ENCODE data around the gene LILRB1. TPM values are rescaled to one million over a fixed set of nuclear protein-coding genes. Genes with fewer than 3 reads are reported as not detected.
"Not testable (repeated sequence)": the region's sequence is repeated elsewhere in the genome, so short reads cannot be mapped to it uniquely, and the experiment has no call there.

The LILRB1 gene
- polyA plus RNA-seq, 1 of the 3 experiments (the other 2 are of a cell fraction), result not detected

DNA sequence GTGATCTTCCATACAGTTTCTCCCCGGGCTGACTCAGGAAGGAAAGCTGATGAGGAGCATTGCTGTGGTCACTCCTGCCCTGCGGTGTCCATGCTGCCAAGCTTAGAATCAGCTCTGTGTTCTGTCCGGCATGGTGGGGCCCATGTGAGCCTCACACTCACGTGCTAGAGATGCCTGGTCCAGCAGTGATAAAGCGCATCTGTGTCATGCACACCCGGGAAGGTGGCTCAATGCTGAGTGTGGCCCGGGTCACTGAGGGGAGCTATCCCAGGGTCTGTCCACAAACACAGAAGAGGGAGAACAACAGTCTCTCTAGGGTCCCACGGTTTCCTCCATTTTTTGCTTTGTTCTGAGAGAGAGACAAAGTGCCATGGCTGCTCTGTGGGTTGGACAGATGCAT lies 3.5 kb upstream of the LILRB1 start:
- Histone ChIP-seq H2AFZ (ENCODE audit: low read depth) (no peak overlapping the region), H3K36me3 (replicated peaks in 1 of 2; ENCODE audit: control insufficient read depth in 1 of 2, insufficient read depth in 2 of 2, low read length in 1 of 2) (no peaks in the 10 kb centered on the region), H3K9me2 (no peaks in the 10 kb centered on the region), H3K27me3 (ENCODE audit: insufficient read depth) (peaks cover 34% of the 10 kb centered on the region), H3F3A (replicated peaks; ENCODE audit: insufficient read depth) (no peaks in the 10 kb centered on the region), H4K20me1 (ENCODE audit: insufficient read depth) (no peaks in the 10 kb centered on the region), H3K27ac (ENCODE audit: low read depth in 2 of 2, low read length in 1 of 2) (no peak overlapping the region), H3K4me1 (ENCODE audit: control insufficient read depth in 1 of 2, insufficient read depth in 2 of 2, low read depth in 1 of 2, low read length in 1 of 2) (no peaks in the 10 kb centered on the region), H3K4me2 (no peak overlapping the region), H3K9ac (no peak overlapping the region), H3K4me3 (ENCODE audit: low read depth in 2 of 2, low read length in 1 of 2) (no peak overlapping the region), H3K9me3 (no peaks in the 10 kb centered on the region), H3K79me2 (ENCODE audit: insufficient read depth) (no peaks in the 10 kb centered on the region)
- TF ChIP-seq FOXJ3 (CRISPR knock-in tag; IDR thresholded peaks at IDR 0.05), result no peak
- TF ChIP-seq, protein P1, sequence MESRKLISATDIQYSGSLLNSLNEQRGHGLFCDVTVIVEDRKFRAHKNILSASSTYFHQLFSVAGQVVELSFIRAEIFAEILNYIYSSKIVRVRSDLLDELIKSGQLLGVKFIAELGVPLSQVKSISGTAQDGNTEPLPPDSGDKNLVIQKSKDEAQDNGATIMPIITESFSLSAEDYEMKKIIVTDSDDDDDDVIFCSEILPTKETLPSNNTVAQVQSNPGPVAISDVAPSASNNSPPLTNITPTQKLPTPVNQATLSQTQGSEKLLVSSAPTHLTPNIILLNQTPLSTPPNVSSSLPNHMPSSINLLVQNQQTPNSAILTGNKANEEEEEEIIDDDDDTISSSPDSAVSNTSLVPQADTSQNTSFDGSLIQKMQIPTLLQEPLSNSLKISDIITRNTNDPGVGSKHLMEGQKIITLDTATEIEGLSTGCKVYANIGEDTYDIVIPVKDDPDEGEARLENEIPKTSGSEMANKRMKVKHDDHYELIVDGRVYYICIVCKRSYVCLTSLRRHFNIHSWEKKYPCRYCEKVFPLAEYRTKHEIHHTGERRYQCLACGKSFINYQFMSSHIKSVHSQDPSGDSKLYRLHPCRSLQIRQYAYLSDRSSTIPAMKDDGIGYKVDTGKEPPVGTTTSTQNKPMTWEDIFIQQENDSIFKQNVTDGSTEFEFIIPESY (IDR thresholded peaks at IDR 0.05; ENCODE audit: borderline replicate concordance, low read depth), result no peak
- no peak for TF ChIP-seq NRF1 (IDR thresholded peaks at IDR 0.05; ENCODE audit: low read depth, low read length)
- TF ChIP-seq TEAD4 (IDR thresholded peaks at IDR 0.05; ENCODE audit: borderline replicate concordance, insufficient read depth), result no peak
- no peak for TF ChIP-seq SIN3A (IDR thresholded peaks at IDR 0.05; ENCODE audit: borderline replicate concordance, low read depth, low read length)
- TF ChIP-seq RCOR1 (IDR thresholded peaks at IDR 0.05; ENCODE audit: low read length), result no peak
- CTCF ChIA-PET, result interaction anchor here (1.4 kb wide), 1 partner anchor 15 kb away, joined by 3 read pairs; no protein-coding TSS in a partner anchor
- POLR2A ChIA-PET, result no interaction called here
- no peak for DNase-seq
- WGBS (ENCODE audit: low lambda C conversion rate), result 2% methylated on average over 7 of the region's 8 CpGs

DNA sequence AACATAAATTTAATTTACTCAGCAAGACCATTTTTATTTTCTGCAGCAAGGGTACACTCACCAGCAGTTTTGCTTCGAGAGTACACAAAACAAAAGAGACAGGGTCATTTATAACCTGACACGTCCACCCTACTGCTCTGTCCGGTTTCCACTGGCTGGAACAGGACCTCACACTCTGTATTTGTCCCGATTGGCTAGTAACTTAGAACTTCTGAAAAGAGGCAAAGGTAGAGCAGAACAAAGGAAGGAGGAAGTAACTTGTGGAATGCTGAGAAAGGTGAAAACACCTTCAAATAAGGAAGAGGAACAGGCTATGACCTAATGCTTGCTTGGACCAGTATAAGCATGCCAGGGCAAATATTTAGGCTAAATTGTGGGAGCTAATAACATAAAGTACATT lies 2.4 kb upstream of the LILRB1 start:
- H3K79me2 ChIP-seq (ENCODE audit: insufficient read depth); H3K9ac ChIP-seq; DNase-seq; H2AFZ ChIP-seq (ENCODE audit: low read depth); H4K20me1 ChIP-seq (ENCODE audit: insufficient read depth); POLR2A ChIA-PET; H3K36me3 ChIP-seq (replicated peaks in 1 of 2; ENCODE audit: control insufficient read depth in 1 of 2, insufficient read depth in 2 of 2, low read length in 1 of 2); H3K27ac ChIP-seq (ENCODE audit: low read depth in 2 of 2, low read length in 1 of 2); H3K9me3 ChIP-seq; H3K4me2 ChIP-seq; H3F3A ChIP-seq (replicated peaks; ENCODE audit: insufficient read depth); H3K4me1 ChIP-seq (ENCODE audit: control insufficient read depth in 1 of 2, insufficient read depth in 2 of 2, low read depth in 1 of 2, low read length in 1 of 2); H3K9me2 ChIP-seq; H3K4me3 ChIP-seq (ENCODE audit: low read depth in 2 of 2, low read length in 1 of 2): not testable (repeated sequence)
- peaks cover 45% of the 10 kb centered on the region for H3K27me3 ChIP-seq (ENCODE audit: insufficient read depth)
- CTCF ChIA-PET, result interaction anchor here (1.4 kb wide), 1 partner anchor 16 kb away, joined by 3 read pairs; no protein-coding TSS in a partner anchor
- 2% methylated on average over 4 of the region's 4 CpGs for WGBS (ENCODE audit: low lambda C conversion rate)

DNA sequence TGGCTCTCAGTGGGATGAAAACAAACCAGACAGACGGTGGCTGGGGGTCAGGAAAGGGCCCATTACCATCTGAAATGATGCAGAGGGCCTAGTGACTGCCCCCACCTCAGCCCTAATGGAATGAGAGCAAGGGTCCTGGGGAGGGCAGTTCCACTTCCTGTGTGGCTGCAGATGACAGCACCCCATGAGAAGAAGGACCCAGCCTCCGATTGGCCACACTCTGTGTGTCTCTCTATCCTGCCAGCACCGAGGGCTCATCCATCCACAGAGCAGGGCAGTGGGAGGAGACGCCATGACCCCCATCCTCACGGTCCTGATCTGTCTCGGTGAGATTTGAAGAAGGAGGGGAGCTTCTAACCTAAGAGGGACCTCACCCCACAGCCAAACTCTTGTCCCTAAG lies 498 bp downstream of the LILRB1 start:
- POLR2A ChIA-PET, result no interaction called here
- no peak overlapping the region for H3K4me2 ChIP-seq
- no peak overlapping the region for H3K4me3 ChIP-seq (ENCODE audit: low read depth in 2 of 2, low read length in 1 of 2)
- DNase-seq, result no peak
- no peaks in the 10 kb centered on the region for H3K4me1 ChIP-seq (ENCODE audit: control insufficient read depth in 1 of 2, insufficient read depth in 2 of 2, low read depth in 1 of 2, low read length in 1 of 2)
- WGBS (ENCODE audit: low lambda C conversion rate), result 3% methylated on average over 4 of the region's 6 CpGs
- no peaks in the 10 kb centered on the region for H4K20me1 ChIP-seq (ENCODE audit: insufficient read depth)
- CTCF ChIA-PET, result no interaction called here
- H2AFZ ChIP-seq (ENCODE audit: low read depth), result no peak overlapping the region
- no peak overlapping the region for H3K9ac ChIP-seq
- H3K79me2 ChIP-seq (ENCODE audit: insufficient read depth), result no peaks in the 10 kb centered on the region
- H3K36me3 ChIP-seq (replicated peaks in 1 of 2; ENCODE audit: control insufficient read depth in 1 of 2, insufficient read depth in 2 of 2, low read length in 1 of 2), result no peaks in the 10 kb centered on the region
- no peak overlapping the region for H3K27ac ChIP-seq (ENCODE audit: low read depth in 2 of 2, low read length in 1 of 2)
- H3F3A ChIP-seq (replicated peaks; ENCODE audit: insufficient read depth), result no peaks in the 10 kb centered on the region
- no peaks in the 10 kb centered on the region for H3K9me3 ChIP-seq
- H3K27me3 ChIP-seq (ENCODE audit: insufficient read depth), result peaks cover 59% of the 10 kb centered on the region
- H3K9me2 ChIP-seq, result no peaks in the 10 kb centered on the region
- no peak for TF ChIP-seq RCOR1 (IDR thresholded peaks at IDR 0.05; ENCODE audit: low read length)
- TF ChIP-seq JUND (IDR thresholded peaks at IDR 0.05), result no peak
- TF ChIP-seq, protein P2, sequence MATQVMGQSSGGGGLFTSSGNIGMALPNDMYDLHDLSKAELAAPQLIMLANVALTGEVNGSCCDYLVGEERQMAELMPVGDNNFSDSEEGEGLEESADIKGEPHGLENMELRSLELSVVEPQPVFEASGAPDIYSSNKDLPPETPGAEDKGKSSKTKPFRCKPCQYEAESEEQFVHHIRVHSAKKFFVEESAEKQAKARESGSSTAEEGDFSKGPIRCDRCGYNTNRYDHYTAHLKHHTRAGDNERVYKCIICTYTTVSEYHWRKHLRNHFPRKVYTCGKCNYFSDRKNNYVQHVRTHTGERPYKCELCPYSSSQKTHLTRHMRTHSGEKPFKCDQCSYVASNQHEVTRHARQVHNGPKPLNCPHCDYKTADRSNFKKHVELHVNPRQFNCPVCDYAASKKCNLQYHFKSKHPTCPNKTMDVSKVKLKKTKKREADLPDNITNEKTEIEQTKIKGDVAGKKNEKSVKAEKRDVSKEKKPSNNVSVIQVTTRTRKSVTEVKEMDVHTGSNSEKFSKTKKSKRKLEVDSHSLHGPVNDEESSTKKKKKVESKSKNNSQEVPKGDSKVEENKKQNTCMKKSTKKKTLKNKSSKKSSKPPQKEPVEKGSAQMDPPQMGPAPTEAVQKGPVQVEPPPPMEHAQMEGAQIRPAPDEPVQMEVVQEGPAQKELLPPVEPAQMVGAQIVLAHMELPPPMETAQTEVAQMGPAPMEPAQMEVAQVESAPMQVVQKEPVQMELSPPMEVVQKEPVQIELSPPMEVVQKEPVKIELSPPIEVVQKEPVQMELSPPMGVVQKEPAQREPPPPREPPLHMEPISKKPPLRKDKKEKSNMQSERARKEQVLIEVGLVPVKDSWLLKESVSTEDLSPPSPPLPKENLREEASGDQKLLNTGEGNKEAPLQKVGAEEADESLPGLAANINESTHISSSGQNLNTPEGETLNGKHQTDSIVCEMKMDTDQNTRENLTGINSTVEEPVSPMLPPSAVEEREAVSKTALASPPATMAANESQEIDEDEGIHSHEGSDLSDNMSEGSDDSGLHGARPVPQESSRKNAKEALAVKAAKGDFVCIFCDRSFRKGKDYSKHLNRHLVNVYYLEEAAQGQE (IDR thresholded peaks at IDR 0.05; ENCODE audit: low read depth, low read length), result no peak
- no peak for TF ChIP-seq FOXJ3 (CRISPR knock-in tag; IDR thresholded peaks at IDR 0.05)
- TF ChIP-seq NFIC (IDR thresholded peaks at IDR 0.05; ENCODE audit: borderline replicate concordance), result no peak
- TF ChIP-seq SIN3A (IDR thresholded peaks at IDR 0.05; ENCODE audit: borderline replicate concordance, low read depth, low read length), result no peak
- TF ChIP-seq, protein P3, sequence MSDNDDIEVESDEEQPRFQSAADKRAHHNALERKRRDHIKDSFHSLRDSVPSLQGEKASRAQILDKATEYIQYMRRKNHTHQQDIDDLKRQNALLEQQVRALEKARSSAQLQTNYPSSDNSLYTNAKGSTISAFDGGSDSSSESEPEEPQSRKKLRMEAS (IDR thresholded peaks at IDR 0.05; ENCODE audit: low read depth), result no peak
- TF ChIP-seq SMC3 (IDR thresholded peaks at IDR 0.05; ENCODE audit: low read depth, low read length), result no peak
- TF ChIP-seq, protein P4, sequence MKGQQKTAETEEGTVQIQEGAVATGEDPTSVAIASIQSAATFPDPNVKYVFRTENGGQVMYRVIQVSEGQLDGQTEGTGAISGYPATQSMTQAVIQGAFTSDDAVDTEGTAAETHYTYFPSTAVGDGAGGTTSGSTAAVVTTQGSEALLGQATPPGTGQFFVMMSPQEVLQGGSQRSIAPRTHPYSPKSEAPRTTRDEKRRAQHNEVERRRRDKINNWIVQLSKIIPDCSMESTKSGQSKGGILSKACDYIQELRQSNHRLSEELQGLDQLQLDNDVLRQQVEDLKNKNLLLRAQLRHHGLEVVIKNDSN (IDR thresholded peaks at IDR 0.05; ENCODE audit: borderline replicate concordance, low read depth), result no peak
- TF ChIP-seq FOSL2 (IDR thresholded peaks at IDR 0.05; ENCODE audit: borderline replicate concordance, low read depth), result no peak
- TF ChIP-seq MXI1 (IDR thresholded peaks at IDR 0.05; ENCODE audit: low read depth, low read length), result no peak
- no peak for TF ChIP-seq GATA2 (CRISPR knock-in tag; IDR thresholded peaks at IDR 0.05)

Measured in SK-N-SH (cell line).